ENCODE results near the gene SRP9. TPM values are rescaled to one million over a fixed set of nuclear protein-coding genes. Genes with fewer than 3 reads are reported as not detected.
A peak's percentile ranks its signal among the peaks of the same experiment; 100 is the strongest.
"Not testable (repeated sequence)": the region's sequence is repeated elsewhere in the genome, so short reads cannot be mapped to it uniquely, and the experiment has no call there.

Gene SRP9
- total RNA-seq, 1 donor from 2014 or later: 221 TPM

DNA sequence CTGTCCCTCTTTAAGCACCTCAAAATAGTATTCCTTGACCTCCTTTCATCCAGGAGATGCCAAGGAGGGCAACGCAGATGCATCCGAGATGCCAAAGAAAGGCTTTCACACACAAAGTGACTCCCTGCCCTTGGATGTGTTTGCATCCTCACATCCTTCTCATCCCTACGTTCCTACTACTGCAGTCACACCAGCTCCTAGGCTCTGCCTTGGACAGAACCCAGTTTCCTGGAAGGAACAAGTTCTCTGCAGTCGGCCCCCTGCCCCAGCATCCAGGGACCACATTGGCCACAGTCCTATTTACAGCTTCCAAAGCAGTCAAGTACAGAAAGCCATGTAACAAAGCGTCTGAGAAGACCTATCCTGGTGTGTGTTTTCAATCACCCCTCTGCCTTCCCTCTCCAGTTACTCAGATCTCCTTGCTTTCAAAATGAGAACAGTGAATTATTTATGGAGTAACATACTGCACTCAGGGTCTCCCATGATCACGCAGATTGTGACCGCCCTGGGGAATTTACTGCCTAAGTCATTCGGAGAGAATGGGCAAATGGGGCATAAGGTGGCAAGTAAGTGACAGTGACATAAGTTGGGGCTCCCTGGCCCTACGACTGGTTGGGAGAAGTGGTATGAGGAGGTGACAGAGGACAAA, 21.8 kb upstream of the SRP9 start:
- Mint-ChIP-seq H3K27me3 (ENCODE audit: unreplicated experiment) (no peaks in the 10 kb centered on the region), H3K4me1 (ENCODE audit: unreplicated experiment) (peaks cover 26% of the 10 kb centered on the region), H3K4me3 (ENCODE audit: unreplicated experiment) (no peak overlapping the region), H3K27ac (ENCODE audit: unreplicated experiment) (no peak overlapping the region), H3K36me3 (ENCODE audit: unreplicated experiment) (no peaks in the 10 kb centered on the region), H3K9me3 (ENCODE audit: unreplicated experiment) (no peaks in the 10 kb centered on the region)
- no peak for DNase-seq (ENCODE audit: extremely low spot score, unreplicated experiment)
- TF ChIP-seq, protein P1, sequence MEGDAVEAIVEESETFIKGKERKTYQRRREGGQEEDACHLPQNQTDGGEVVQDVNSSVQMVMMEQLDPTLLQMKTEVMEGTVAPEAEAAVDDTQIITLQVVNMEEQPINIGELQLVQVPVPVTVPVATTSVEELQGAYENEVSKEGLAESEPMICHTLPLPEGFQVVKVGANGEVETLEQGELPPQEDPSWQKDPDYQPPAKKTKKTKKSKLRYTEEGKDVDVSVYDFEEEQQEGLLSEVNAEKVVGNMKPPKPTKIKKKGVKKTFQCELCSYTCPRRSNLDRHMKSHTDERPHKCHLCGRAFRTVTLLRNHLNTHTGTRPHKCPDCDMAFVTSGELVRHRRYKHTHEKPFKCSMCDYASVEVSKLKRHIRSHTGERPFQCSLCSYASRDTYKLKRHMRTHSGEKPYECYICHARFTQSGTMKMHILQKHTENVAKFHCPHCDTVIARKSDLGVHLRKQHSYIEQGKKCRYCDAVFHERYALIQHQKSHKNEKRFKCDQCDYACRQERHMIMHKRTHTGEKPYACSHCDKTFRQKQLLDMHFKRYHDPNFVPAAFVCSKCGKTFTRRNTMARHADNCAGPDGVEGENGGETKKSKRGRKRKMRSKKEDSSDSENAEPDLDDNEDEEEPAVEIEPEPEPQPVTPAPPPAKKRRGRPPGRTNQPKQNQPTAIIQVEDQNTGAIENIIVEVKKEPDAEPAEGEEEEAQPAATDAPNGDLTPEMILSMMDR (IDR thresholded peaks at IDR 0.05): no peak

DNA sequence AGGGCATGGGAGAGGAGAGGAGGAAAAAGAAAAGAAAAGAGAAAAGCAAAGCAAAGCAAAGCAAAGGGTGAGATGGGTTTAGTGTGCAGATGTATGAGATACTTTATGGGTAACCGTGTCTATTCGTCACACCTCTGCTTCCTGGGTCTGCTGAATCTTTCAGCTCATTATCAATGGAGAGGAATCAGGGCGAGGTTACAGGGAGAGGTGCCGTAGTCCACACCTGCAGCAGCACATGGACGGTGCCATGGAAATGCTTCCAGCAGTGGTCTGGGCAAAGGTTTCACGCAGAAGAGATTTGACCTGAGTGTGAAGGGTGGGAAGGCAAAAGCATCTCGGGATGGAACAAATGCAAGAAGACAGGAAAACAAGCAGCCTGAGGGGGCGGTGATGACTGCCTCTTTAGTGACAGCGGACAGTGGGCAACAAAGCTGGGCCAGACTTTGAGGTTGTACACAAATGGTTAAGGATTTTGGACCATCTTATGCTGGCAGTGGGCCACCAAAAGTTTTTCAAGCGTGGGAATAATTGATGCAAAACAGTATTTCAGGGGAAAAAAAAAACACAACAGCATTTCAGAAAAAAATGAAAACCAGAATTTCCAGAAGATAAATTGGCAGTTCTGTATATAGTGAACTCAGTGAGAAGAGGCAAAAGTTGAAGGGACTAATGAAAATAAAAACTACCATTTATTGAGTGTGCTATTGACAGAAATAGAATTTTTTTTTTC, 19.5 kb upstream of the SRP9 start:
- Mint-ChIP-seq H3K4me1 (ENCODE audit: unreplicated experiment) (peaks cover 28% of the 10 kb centered on the region), H3K4me3 (ENCODE audit: unreplicated experiment) (no peak overlapping the region), H3K27ac (ENCODE audit: unreplicated experiment) (no peak overlapping the region), H3K27me3 (ENCODE audit: unreplicated experiment) (no peaks in the 10 kb centered on the region), H3K9me3 (ENCODE audit: unreplicated experiment) (no peaks in the 10 kb centered on the region), H3K36me3 (ENCODE audit: unreplicated experiment) (no peaks in the 10 kb centered on the region)
- DNase-seq (ENCODE audit: extremely low spot score, unreplicated experiment): no peak
- TF ChIP-seq, protein P1 (IDR thresholded peaks at IDR 0.05): no peak

DNA sequence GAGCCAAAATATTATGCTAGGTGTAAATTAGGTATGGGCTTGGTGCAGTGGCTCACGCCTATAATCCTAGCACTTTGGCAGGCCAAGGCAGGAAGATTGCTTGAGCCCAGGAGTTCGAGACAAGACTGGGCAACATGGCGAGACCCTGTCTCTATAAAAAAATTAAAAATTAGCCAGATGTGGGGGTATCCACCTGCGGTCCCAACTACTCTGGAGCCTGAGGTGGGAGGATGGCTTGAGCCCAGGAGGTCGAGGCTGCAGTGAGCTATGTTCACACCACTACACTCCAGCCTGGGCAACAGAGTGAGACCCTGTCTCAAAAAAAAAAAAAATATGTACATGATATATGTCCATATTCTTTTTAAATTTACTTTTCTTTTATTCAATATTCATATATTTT, 17.7 kb upstream of the SRP9 start:
- not testable (repeated sequence) for H3K36me3 Mint-ChIP-seq (ENCODE audit: unreplicated experiment); H3K27me3 Mint-ChIP-seq (ENCODE audit: unreplicated experiment); H3K27ac Mint-ChIP-seq (ENCODE audit: unreplicated experiment); DNase-seq (ENCODE audit: extremely low spot score, unreplicated experiment); H3K4me3 Mint-ChIP-seq (ENCODE audit: unreplicated experiment); H3K9me3 Mint-ChIP-seq (ENCODE audit: unreplicated experiment)
- peaks cover 43% of the 10 kb centered on the region for H3K4me1 Mint-ChIP-seq (ENCODE audit: unreplicated experiment)

DNA sequence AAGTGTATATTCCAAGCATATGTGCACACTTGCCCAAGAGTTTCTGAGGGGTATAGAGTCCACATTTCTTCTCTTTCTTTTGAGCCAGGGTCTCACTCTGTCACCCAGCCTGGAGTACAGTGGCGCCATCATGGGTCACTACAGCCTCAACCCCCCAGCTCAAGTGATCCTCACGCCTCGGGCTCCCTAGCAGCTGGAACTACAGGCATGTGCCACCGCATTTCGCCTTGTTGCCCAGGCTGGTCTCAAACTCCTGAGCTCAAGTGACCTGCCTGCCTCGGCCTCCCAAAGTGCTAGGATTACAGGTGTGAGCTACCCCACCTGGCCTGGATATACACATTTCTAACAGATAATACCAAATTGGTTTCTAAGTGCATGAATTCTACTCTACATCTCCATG, 17.1 kb upstream of the SRP9 start:
- no peak for DNase-seq (ENCODE audit: extremely low spot score, unreplicated experiment)
- H3K27me3 Mint-ChIP-seq (ENCODE audit: unreplicated experiment): no peaks in the 10 kb centered on the region
- TF ChIP-seq, protein P1 (IDR thresholded peaks at IDR 0.05): no peak
- peaks cover 38% of the 10 kb centered on the region for H3K4me1 Mint-ChIP-seq (ENCODE audit: unreplicated experiment)
- H3K36me3 Mint-ChIP-seq (ENCODE audit: unreplicated experiment): no peaks in the 10 kb centered on the region
- H3K9me3 Mint-ChIP-seq (ENCODE audit: unreplicated experiment): no peaks in the 10 kb centered on the region
- H3K27ac Mint-ChIP-seq (ENCODE audit: unreplicated experiment): no peak overlapping the region
- H3K4me3 Mint-ChIP-seq (ENCODE audit: unreplicated experiment): no peak overlapping the region

DNA sequence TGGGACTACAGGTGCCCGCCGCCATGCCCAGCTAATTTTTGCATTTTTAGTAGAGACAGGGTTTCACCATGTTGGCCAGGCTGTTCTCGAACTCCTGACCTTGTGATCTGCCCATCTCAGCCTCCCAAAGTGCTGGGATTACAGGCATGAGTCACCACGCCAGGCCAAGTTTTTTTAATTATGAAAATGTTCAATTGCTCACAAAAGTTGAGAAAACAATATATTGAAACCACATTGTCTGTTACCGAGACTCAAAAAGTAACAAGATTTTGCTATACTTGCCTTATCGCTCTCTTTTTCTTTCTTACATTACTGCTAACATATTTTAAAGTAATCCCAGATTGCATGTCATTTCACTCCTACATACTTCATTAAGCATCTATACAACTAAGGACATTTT, 16.2 kb upstream of the SRP9 start:
- peaks cover 40% of the 10 kb centered on the region for H3K4me1 Mint-ChIP-seq (ENCODE audit: unreplicated experiment)
- H3K27ac Mint-ChIP-seq (ENCODE audit: unreplicated experiment); H3K36me3 Mint-ChIP-seq (ENCODE audit: unreplicated experiment); H3K4me3 Mint-ChIP-seq (ENCODE audit: unreplicated experiment); H3K27me3 Mint-ChIP-seq (ENCODE audit: unreplicated experiment); H3K9me3 Mint-ChIP-seq (ENCODE audit: unreplicated experiment); DNase-seq (ENCODE audit: extremely low spot score, unreplicated experiment): not testable (repeated sequence)

DNA sequence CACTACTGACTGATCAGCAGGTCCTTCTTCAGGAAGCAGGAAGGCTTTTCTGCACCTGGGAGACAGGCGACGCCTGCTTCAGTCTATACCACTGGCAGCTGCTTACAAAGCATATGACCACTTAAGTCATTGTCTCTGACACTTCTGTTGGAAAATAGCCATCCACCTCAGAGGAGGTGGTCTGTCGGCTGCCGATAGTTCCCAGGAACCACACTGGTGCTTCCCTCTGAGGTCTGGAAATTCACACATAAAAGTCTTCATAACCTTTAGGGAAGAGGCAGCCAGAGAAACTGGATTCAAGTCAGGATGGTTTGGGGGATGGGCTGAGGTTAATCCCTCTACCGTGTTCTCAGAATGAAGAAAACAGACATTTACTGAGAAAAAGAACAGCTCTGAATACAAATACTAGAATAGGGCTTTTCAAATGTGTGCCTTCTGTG, 15.6 kb upstream of the SRP9 start:
- Mint-ChIP-seq H3K4me3 (ENCODE audit: unreplicated experiment) (no peak overlapping the region), H3K27me3 (ENCODE audit: unreplicated experiment) (no peaks in the 10 kb centered on the region), H3K36me3 (ENCODE audit: unreplicated experiment) (no peaks in the 10 kb centered on the region), H3K4me1 (ENCODE audit: unreplicated experiment) (peaks cover 46% of the 10 kb centered on the region), H3K27ac (ENCODE audit: unreplicated experiment) (peak overlapping the region; percentile 78), H3K9me3 (ENCODE audit: unreplicated experiment) (no peaks in the 10 kb centered on the region)
- TF ChIP-seq, protein P1 (IDR thresholded peaks at IDR 0.05): no peak
- DNase-seq (ENCODE audit: extremely low spot score, unreplicated experiment): no peak

Measured in osteocyte (in vitro differentiated cells).